D721Med (cell line): Measurements from ENCODE around the gene HOXD10.

Experiments
- DNase-seq: peaks from one replicate; pipeline ENCODE4 v3.0.0; 2011; ENCODE audit warnings: low spot score; ENCODE audit not compliant: insufficient read length
- FAIRE-seq: peaks from 2 replicates; lab custom pipeline; 2011; peaks lifted over from hg19 to GRCh38; lab: Jason Lieb, UNC
- TF ChIP-seq, protein P1 (sequence below): IDR thresholded peaks from 2 replicates; pipeline ENCODE4 v1.5.1; 2012; ENCODE audit warnings: mild to moderate bottlenecking, control low read depth; ENCODE audit not compliant: insufficient read depth; ENCODE audit errors: missing control alignments

Gene HOXD10

DNA sequence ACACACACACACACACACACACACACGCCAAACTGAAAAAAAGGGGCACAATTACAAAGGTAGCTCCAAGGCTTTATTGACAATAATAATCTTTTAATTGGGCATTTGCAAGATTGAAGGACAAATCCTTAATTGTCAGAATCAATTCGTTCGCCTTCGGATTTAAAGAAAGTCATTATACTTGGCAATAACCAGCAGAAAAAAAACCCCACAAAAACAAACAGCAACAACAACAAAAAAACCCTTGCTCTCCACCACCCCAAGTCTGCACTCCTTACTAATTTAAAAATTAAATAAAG, 11.1 kb downstream of the HOXD10 start:
- TF ChIP-seq, protein P1, sequence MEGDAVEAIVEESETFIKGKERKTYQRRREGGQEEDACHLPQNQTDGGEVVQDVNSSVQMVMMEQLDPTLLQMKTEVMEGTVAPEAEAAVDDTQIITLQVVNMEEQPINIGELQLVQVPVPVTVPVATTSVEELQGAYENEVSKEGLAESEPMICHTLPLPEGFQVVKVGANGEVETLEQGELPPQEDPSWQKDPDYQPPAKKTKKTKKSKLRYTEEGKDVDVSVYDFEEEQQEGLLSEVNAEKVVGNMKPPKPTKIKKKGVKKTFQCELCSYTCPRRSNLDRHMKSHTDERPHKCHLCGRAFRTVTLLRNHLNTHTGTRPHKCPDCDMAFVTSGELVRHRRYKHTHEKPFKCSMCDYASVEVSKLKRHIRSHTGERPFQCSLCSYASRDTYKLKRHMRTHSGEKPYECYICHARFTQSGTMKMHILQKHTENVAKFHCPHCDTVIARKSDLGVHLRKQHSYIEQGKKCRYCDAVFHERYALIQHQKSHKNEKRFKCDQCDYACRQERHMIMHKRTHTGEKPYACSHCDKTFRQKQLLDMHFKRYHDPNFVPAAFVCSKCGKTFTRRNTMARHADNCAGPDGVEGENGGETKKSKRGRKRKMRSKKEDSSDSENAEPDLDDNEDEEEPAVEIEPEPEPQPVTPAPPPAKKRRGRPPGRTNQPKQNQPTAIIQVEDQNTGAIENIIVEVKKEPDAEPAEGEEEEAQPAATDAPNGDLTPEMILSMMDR: no peak
- no peak for DNase-seq
- FAIRE-seq: no peak

- DNase-seq (no peak), FAIRE-seq (no peak)
- TF ChIP-seq, protein P1: no peak
Measured at GRCh38 chr2:176128172-176128981, 11.8 kb downstream of the HOXD10 start.

- DNase-seq: no peak
- no peak for FAIRE-seq
- TF ChIP-seq, protein P1: no peak
Measured at GRCh38 chr2:176128982-176129796, 12.6 kb downstream of the HOXD10 start, which contains the start of gene HOXD8. TSS of gene HOXD8 (plus strand) at chr2:176129705. CDS start at chr2:176130367, 662 bp downstream.

GRCh38 chr2:176129813-176130146, 13.2 kb downstream of the HOXD10 start:
- DNase-seq: no peak
- TF ChIP-seq, protein P1: no peak
- no peak for FAIRE-seq

GRCh38 chr2:176130147-176130956, 13.8 kb downstream of the HOXD10 start:
- FAIRE-seq (no peak), DNase-seq (no peak)
- TF ChIP-seq, protein P1: no peak

GRCh38 chr2:176130957-176131847, 14.6 kb downstream of the HOXD10 start:
- DNase-seq (no peak), FAIRE-seq (no peak)
- TF ChIP-seq, protein P1: no peak
